OCI-LY7 (cell line): Measurements from ENCODE around the gene SAT1.

ENCODE experiments used
- CTCF ChIP-seq: fragments of 200-600 bp; sonication (generic); conservative IDR thresholded peaks from 2 replicates; pipeline ENCODE4 v1.5.1; 2014; ENCODE audit warnings: mild to moderate bottlenecking, antibody characterized with exemption, low read length, moderate library complexity, mixed read lengths
- EZH2phosphoT487 ChIP-seq: fragments of 200-600 bp; sonication (generic); IDR thresholded peaks from 2 replicates; pipeline ENCODE4 v1.6.1; 2018; ENCODE audit warnings: low read depth, borderline replicate concordance, mild to moderate bottlenecking, mixed run types, antibody characterized with exemption, low read length, moderate library complexity, mixed read lengths

GRCh38 chrX:23826216-23826615 is 43.2 kb downstream of the SAT1 start:
- TF ChIP-seq CTCF (no peak), EZH2phosphoT487 (no peak)
